Kidney epithelial cell (primary cell): ENCODE data around the gene IL1B. TPM values are rescaled to one million over a fixed set of nuclear protein-coding genes. Genes with fewer than 3 reads are reported as not detected.

Source experiments
- DNase-seq: peaks from one replicate; pipeline ENCODE4 v3.0.0-alpha.2; 2010; ENCODE audit warnings: low read depth
- H3K27me3 ChIP-seq: 2 replicates; pipeline ENCODE4 v1.6.0; 2011; ENCODE audit warnings: low read length; ENCODE audit not compliant: control insufficient read depth, insufficient read depth
- H3K36me3 ChIP-seq: 2 replicates; pipeline ENCODE4 v1.5.1; 2011; ENCODE audit warnings: low read length; ENCODE audit not compliant: control insufficient read depth, insufficient read depth
- H3K4me3 ChIP-seq: 2 replicates; pipeline ENCODE4 v1.5.1; 2011; ENCODE audit warnings: low read depth, mild to moderate bottlenecking, control low read depth, low read length
- total RNA-seq: library from RNA; depleted of rRNA; stranded (reverse); fragments of >200 nt; gene quantifications from 2 replicates; pipeline ENCODE4 v1.2.3, GENCODE V29; 2015
- TF ChIP-seq, protein P1 (sequence below): IDR thresholded peaks from 2 replicates; pipeline ENCODE4 v1.5.1; 2011; ENCODE audit warnings: mild to moderate bottlenecking, moderate library complexity, low read length, control low read depth, inconsistent platforms; ENCODE audit not compliant: insufficient read depth, poor library complexity, severe bottlenecking

IL1B gene
- total RNA-seq, 1 donor from 2014 or later: 0.13 TPM

DNA sequence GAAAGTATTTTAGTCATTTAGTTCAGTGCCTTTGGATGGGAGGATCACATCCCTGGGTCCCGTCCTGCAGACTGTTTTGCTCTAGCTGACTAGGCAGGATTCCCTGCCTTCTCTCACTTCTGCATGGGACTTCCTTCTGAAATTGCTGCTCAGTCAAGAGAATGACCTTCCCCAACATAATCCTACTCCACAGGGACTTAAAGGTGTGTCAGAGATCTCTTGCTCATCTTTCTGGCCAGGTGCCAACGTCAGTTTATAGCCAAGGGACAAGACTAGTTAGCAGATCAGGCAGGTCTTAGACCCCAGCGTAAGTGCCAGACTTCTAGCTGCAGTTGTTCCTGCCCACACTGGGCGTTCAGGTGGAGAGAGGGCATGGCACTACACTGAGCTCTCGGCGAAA is 9.5 kb upstream of the IL1B start:
- no peak overlapping the region for H3K4me3 ChIP-seq
- DNase-seq: no peak

DNA sequence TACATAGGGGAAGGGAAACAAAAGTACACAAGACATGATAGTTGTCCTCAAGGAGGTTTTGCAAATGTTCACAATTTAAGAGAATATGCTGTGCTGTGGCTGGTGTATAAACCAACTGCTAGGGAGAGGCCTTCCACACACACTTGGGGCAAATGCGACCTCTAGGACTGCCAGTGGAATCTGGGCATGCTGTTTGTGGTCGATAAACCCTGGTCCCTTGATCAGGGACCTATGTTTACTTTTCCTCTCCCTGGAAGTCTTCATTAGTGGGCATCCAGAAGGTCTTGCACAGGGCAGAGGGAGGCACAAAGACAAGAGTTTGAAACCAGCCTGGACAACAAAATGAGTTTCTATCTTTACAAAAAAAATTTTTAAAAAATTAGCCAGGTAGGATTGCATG is 7.3 kb upstream of the IL1B start:
- Histone ChIP-seq H3K27me3 (no peaks in the 10 kb centered on the region), H3K4me3 (no peak overlapping the region), H3K36me3 (no peaks in the 10 kb centered on the region)
- no peak for DNase-seq
- TF ChIP-seq, protein P1, sequence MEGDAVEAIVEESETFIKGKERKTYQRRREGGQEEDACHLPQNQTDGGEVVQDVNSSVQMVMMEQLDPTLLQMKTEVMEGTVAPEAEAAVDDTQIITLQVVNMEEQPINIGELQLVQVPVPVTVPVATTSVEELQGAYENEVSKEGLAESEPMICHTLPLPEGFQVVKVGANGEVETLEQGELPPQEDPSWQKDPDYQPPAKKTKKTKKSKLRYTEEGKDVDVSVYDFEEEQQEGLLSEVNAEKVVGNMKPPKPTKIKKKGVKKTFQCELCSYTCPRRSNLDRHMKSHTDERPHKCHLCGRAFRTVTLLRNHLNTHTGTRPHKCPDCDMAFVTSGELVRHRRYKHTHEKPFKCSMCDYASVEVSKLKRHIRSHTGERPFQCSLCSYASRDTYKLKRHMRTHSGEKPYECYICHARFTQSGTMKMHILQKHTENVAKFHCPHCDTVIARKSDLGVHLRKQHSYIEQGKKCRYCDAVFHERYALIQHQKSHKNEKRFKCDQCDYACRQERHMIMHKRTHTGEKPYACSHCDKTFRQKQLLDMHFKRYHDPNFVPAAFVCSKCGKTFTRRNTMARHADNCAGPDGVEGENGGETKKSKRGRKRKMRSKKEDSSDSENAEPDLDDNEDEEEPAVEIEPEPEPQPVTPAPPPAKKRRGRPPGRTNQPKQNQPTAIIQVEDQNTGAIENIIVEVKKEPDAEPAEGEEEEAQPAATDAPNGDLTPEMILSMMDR: no peak

More for the DNA sequence above, 9.5 kb upstream of the IL1B start:
- no peaks in the 10 kb centered on the region for H3K36me3 ChIP-seq
- TF ChIP-seq, protein P1: no peak
- no peaks in the 10 kb centered on the region for H3K27me3 ChIP-seq

DNA sequence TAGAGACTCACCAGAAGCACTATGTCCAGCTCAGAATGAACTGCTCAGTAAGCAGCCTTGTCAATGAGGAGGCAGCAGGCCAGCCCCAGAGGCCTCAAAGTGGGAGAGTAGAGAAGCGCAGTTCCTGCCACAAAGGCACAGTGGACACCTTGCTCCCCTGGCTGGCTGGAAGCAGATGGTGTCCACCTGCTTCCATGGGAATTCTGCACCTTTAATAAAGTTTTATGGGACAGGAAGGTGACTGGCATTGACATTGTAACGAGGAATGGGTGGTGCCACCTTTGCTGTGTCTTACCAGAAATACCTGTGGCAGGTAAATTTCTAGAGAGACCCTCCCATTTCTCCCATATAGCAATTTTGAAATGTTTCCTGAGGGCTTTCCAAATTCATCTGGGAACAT is 6.7 kb upstream of the IL1B start:
- TF ChIP-seq, protein P1: no peak
- no peak overlapping the region for H3K4me3 ChIP-seq

DNA sequence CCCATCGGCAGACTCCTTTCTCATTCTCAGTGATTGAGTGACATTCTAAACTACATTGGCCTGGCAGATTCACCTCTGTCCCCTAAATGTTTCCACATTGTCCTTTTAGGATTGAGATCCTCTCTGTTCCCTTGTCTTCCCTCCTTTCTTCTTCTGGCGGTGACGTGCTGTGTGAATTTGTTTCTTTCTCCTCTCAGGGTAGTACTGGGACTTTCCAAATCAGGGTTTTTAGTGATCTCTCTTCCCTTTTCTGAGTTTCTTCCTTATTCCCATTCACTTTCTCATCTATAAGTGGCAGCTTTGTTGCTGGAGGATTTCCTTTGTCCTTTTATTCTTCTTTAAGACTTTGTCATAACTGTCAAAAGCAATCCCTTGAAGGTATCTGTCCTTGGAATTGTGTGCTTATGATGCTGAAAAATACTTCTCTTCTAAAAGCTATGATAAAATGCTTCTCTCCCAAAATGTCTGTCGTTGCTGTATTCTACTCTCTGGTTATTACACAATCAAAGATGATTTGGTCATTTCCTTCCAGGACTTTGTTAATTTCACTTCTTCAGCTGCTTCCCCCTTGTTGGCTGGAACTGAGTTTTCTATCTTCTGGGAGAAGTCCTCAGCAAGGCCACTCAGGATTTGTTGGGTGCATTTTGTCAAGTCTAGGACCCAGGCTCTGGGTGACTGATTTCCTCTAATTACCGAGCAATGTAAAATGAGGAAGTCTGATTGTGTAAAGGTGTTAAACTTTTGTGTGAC is 4.9 kb upstream of the IL1B start:
- H3K27me3 ChIP-seq: no peaks in the 10 kb centered on the region
- H3K36me3 ChIP-seq: no peaks in the 10 kb centered on the region
- TF ChIP-seq, protein P1: no peak
- DNase-seq: no peak
- no peak overlapping the region for H3K4me3 ChIP-seq

More for the DNA sequence above, 6.7 kb upstream of the IL1B start:
- no peak for DNase-seq
- no peaks in the 10 kb centered on the region for H3K27me3 ChIP-seq
- H3K36me3 ChIP-seq: no peaks in the 10 kb centered on the region

DNA sequence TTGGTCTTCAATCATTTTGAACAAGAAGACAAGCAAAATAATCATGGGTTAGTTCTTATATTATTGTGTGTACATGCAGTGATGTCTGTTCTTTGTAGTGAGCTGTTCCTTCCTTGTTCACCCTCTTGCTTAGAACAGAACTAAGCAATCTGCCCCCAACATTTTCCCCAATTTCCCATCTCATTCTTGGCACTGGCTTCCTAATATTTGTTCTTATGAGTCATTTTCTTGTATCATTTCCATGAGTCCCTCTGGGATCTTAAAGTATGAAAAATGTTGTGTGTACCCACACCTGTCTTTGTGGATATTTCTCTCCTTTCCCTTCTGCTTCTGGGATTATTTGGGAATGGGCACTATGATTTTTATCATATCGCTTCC is 3.5 kb upstream of the IL1B start:
- Histone ChIP-seq H3K27me3 (no peaks in the 10 kb centered on the region), H3K36me3 (no peaks in the 10 kb centered on the region), H3K4me3 (no peak overlapping the region)
- DNase-seq: no peak
- TF ChIP-seq, protein P1: no peak
